ENCODE data around the gene CCL3.
"Not testable (repeated sequence)": the region's sequence is repeated elsewhere in the genome, so short reads cannot be mapped to it uniquely, and the experiment has no call there.

DNA sequence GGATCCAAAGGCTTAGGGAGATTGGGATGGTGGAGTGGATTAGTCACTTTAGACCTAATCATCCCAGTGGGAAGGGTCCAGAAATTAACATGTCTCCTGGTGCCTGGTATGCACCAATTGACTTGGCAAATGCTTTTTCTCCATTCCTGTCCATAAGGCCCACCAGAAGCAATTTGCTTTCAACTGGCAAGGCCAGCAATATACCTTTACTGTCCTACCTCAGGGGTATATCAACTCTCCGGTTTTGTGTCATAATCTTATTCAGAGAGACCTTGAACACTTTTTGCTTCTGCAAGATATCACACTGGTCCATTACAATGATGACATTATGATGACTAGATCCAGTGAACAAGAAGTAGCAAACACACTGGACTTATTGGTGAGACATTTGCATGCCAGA lies 23.2 kb upstream of the CCL3 start:
- not testable (repeated sequence) for TF ChIP-seq CTCF, POLR2A (IDR thresholded peaks at IDR 0.05)

Data from thyroid gland (tissue), 4 donors.